Tibial nerve (tissue), 4 donors: ENCODE results near the gene LRCOL1. TPM values are rescaled to one million over a fixed set of nuclear protein-coding genes. Genes with fewer than 3 reads are reported as not detected.
"Not testable (repeated sequence)": the region's sequence is repeated elsewhere in the genome, so short reads cannot be mapped to it uniquely, and the experiment has no call there.

Experiments used
- DNase-seq, 2 donors: peaks; one replicate each; pipeline ENCODE4 v3.0.0-alpha.2; 2019; ENCODE audit warnings: low spot score in 2 of 2
- H3K27ac ChIP-seq, 4 donors: fragments of 200-600 bp; sonication (generic) in 3 of 4; one replicate each; pipeline ENCODE4 v1.5.1; 2017 to 2019; ENCODE audit warnings: mild to moderate bottlenecking in 1 of 4
- H3K27me3 ChIP-seq, 2 donors: fragments of 200-600 bp; sonication (generic) in 1 of 2; one replicate each; pipeline versions ENCODE4 v1.5.1 to v1.6.0; 2017 to 2019
- H3K36me3 ChIP-seq, 3 donors: fragments of 200-600 bp; sonication (generic); one replicate each; pipeline ENCODE4 v1.5.1; 2018 to 2019
- H3K4me1 ChIP-seq, 4 donors: fragments of 200-600 bp; sonication (generic) in 3 of 4; one replicate each; pipeline ENCODE4 v1.5.1; 2017 to 2019
- H3K4me3 ChIP-seq, 4 donors: fragments of 200-600 bp; sonication (generic) in 3 of 4; one replicate each; pipeline ENCODE4 v1.5.1; 2017 to 2019; ENCODE audit warnings: mild to moderate bottlenecking in 1 of 4, moderate library complexity in 1 of 4
- H3K9me3 ChIP-seq, 4 donors: fragments of 200-600 bp; sonication (generic) in 3 of 4; one replicate each; pipeline ENCODE4 v1.5.1; 2017 to 2019
- CTCF ChIP-seq, 5 experiments: fragments of 200-600 bp in 3 of 5; fragments of 450-650 bp in 2 of 5; sonication (generic) in 3 of 5; IDR thresholded peaks; one replicate each; pipeline ENCODE4 v1.5.1; 2016 to 2019; ENCODE audit warnings: antibody characterized with exemption in 5 of 5, mild to moderate bottlenecking in 3 of 5, moderate library complexity in 2 of 5
- EP300 ChIP-seq, 2 donors: sonication (generic); formaldehyde crosslinking; IDR thresholded peaks; one replicate each; pipeline ENCODE4 v1.6.1; 2017; ENCODE audit warnings: antibody characterized with exemption in 2 of 2, mild to moderate bottlenecking in 1 of 2
- POLR2A ChIP-seq, 2 donors: fragments of 450-650 bp; IDR thresholded peaks; one replicate each; pipeline ENCODE4 v1.6.1; 2017; ENCODE audit warnings: antibody characterized with exemption in 2 of 2, mild to moderate bottlenecking in 2 of 2, moderate library complexity in 2 of 2
- WGBS, 2 donors: methylation state at CpG; one replicate each; pipeline ENCODE4 v1.1.5; 2018; 5-methylcytosine and 5-hydroxymethylcytosine counted together
- total RNA-seq, 4 donors: library from RNA; depleted of rRNA; stranded (reverse); fragments of >200 nt; gene quantifications; one replicate each; pipeline ENCODE4 v1.1.0, GENCODE V29; 2016

Gene LRCOL1
- total RNA-seq, 4 donors from 2014 or later: not detected

- H3K4me3 ChIP-seq: peak overlapping the region in 2 of 4 donors; percentile 15 to 44
- H3K9me3 ChIP-seq: no peaks in the 10 kb centered on the region
These were observed 6.9 kb downstream of the LRCOL1 start for GRCh38 chr12:132603240-132604150.

GRCh38 chr12:132602572-132603239 is 7.7 kb downstream of the LRCOL1 start:
- H3K27ac ChIP-seq: peak overlapping the region in 2 of 4 donors; percentile 12 to 74
- TF ChIP-seq POLR2A (IDR thresholded peaks at IDR 0.05) (no peak), CTCF (IDR thresholded peaks at IDR 0.05) (no peak), EP300 (IDR thresholded peaks at IDR 0.05) (no peak)
- DNase-seq: no peak

More at GRCh38 chr12:132603240-132604150, 6.9 kb downstream of the LRCOL1 start:
- WGBS, 2 donors: 36 to 49% methylated on average over 20 to 34 of the region's 67 CpGs
- H3K36me3 ChIP-seq: no peaks in the 10 kb centered on the region
- peak overlapping the region in 2 of 4 donors; percentile 12 to 74 for H3K27ac ChIP-seq
- DNase-seq: no peak
- TF ChIP-seq EP300 (IDR thresholded peaks at IDR 0.05): no peak
- TF ChIP-seq CTCF (IDR thresholded peaks at IDR 0.05): no peak
- H3K27me3 ChIP-seq: peaks cover 0 to 84% of the 10 kb centered on the region in 2 donors
- peaks cover 0 to 19% (median 8%) of the 10 kb centered on the region in 4 donors for H3K4me1 ChIP-seq

GRCh38 chr12:132601171-132601883 is 9.1 kb downstream of the LRCOL1 start:
- H3K4me3 ChIP-seq: no peak overlapping the region
- 71 to 87% methylated on average over 18 to 31 of the region's 31 CpGs for WGBS, 2 donors
- peaks cover 0 to 19% (median 8%) of the 10 kb centered on the region in 4 donors for H3K4me1 ChIP-seq
- DNase-seq: no peak
- H3K27ac ChIP-seq: no peak overlapping the region
- no peaks in the 10 kb centered on the region for H3K36me3 ChIP-seq
- no peaks in the 10 kb centered on the region for H3K9me3 ChIP-seq
- peaks cover 0 to 81% of the 10 kb centered on the region in 2 donors for H3K27me3 ChIP-seq
- TF ChIP-seq EP300 (IDR thresholded peaks at IDR 0.05): no peak

More at GRCh38 chr12:132602572-132603239, 7.7 kb downstream of the LRCOL1 start:
- H3K36me3 ChIP-seq: no peaks in the 10 kb centered on the region
- peaks cover 0 to 79% of the 10 kb centered on the region in 2 donors for H3K27me3 ChIP-seq
- H3K4me3 ChIP-seq: peak overlapping the region in 1 of 4 donors; percentile 44
- peaks cover 0 to 19% (median 8%) of the 10 kb centered on the region in 4 donors for H3K4me1 ChIP-seq
- no peaks in the 10 kb centered on the region for H3K9me3 ChIP-seq
- WGBS, 2 donors: 21 to 35% methylated on average over 26 to 28 of the region's 29 CpGs

- Histone ChIP-seq H3K27me3 (peaks cover 0 to 79% of the 10 kb centered on the region in 2 donors), H3K27ac (peak overlapping the region in 1 of 4 donors; percentile 51), H3K4me3 (peak overlapping the region; percentile 28 to 48 (median 38)), H3K9me3 (no peaks in the 10 kb centered on the region), H3K4me1 (peaks cover 0 to 19% (median 8%) of the 10 kb centered on the region in 4 donors), H3K36me3 (no peaks in the 10 kb centered on the region)
- peak in 1 of 2 donors; percentile 62 for DNase-seq
- 35 to 39% methylated on average over 33 to 38 of the region's 45 CpGs for WGBS, 2 donors
- TF ChIP-seq CTCF (IDR thresholded peaks at IDR 0.05): peak; percentile 35 to 70 (median 55)
- no peak for TF ChIP-seq POLR2A (IDR thresholded peaks at IDR 0.05)
- peak in 1 of 2 donors; percentile 7 for TF ChIP-seq EP300 (IDR thresholded peaks at IDR 0.05)
These were observed 10.0 kb downstream of the LRCOL1 start for GRCh38 chr12:132600048-132601032.

- 75 to 84% methylated on average over 6 of the region's 6 CpGs for WGBS, 2 donors
- H3K4me1 ChIP-seq: peaks cover 0 to 19% (median 8%) of the 10 kb centered on the region in 4 donors
These were observed 10.9 kb downstream of the LRCOL1 start for GRCh38 chr12:132599502-132599901.

More at GRCh38 chr12:132599502-132599901, 10.9 kb downstream of the LRCOL1 start:
- H3K27me3 ChIP-seq: peaks cover 0 to 79% of the 10 kb centered on the region in 2 donors
- H3K27ac ChIP-seq, H3K4me3 ChIP-seq, H3K36me3 ChIP-seq, H3K9me3 ChIP-seq, DNase-seq: not testable (repeated sequence)
